Endothelial cell of umbilical vein (primary cell): ENCODE results near the gene ZNF628. TPM values are rescaled to one million over a fixed set of nuclear protein-coding genes. Genes with fewer than 3 reads are reported as not detected.

ENCODE experiments used
- BruUV-seq: library from RNA; stranded (reverse); fragments of 400-500 nt; replicated peaks from 2 replicates; lab custom pipeline; 2021; lab: Mats Ljungman, UMichigan
- CTCF ChIA-PET: fragments of 300-600, 350-600 bp; sonication (Branson Sonifier 250); formaldehyde crosslinking; loops from one replicate; lab custom pipeline; 2021; ENCODE audit warnings: antibody characterized with exemption, inconsistent platforms; lab: Charles Lee
- POLR2A ChIA-PET: fragments of 300-600, 350-600 bp; sonication (Branson Sonifier 250); formaldehyde crosslinking; loops from one replicate; lab custom pipeline; 2021; ENCODE audit warnings: antibody characterized with exemption, inconsistent platforms; lab: Charles Lee
- DNase-seq: peaks from one replicate; pipeline ENCODE4 v3.0.0-alpha.2; 2011; ENCODE audit warnings: low read depth, low spot score
- FAIRE-seq: peaks from 2 replicates; lab custom pipeline; 2011; peaks lifted over from hg19 to GRCh38; lab: Jason Lieb, UNC
- H2AFZ ChIP-seq: 2 replicates; pipeline ENCODE4 v1.6.0; 2012; ENCODE audit warnings: low read depth, low read length, control low read depth, inconsistent platforms
- H3K27ac ChIP-seq: 2 replicates; pipeline ENCODE4 v1.5.1; 2011; ENCODE audit warnings: low read depth, mild to moderate bottlenecking, control low read depth, low read length, moderate library complexity; ENCODE audit not compliant: insufficient read depth
- H3K27me3 ChIP-seq, 2 experiments: 2 replicates each; pipeline versions ENCODE4 v1.6.0 to v1.6.1; 2011; ENCODE audit warnings: low read length in 2 of 2, mixed read lengths in 1 of 2; ENCODE audit not compliant: control insufficient read depth in 2 of 2, insufficient read depth in 2 of 2
- H3K36me3 ChIP-seq, 2 experiments: 2 replicates in 1 of 2; 3 replicates in 1 of 2; pipeline ENCODE4 v1.5.1; 2011; ENCODE audit warnings: low read length in 2 of 2, mild to moderate bottlenecking in 1 of 2, moderate library complexity in 1 of 2; ENCODE audit not compliant: control insufficient read depth in 2 of 2, insufficient read depth in 2 of 2; ENCODE audit errors: extremely low read depth in 1 of 2
- H3K4me1 ChIP-seq: 3 replicates; pipeline ENCODE4 v1.5.1; 2011; ENCODE audit warnings: mild to moderate bottlenecking, low read length; ENCODE audit not compliant: control insufficient read depth, insufficient read depth; ENCODE audit errors: extremely low read depth
- H3K4me2 ChIP-seq: 2 replicates; pipeline ENCODE4 v1.6.1; 2011; ENCODE audit warnings: low read length, control low read depth, mixed read lengths; ENCODE audit not compliant: insufficient read depth
- H3K4me3 ChIP-seq, 3 experiments: fragments of 200-600 bp in 1 of 3; sonication (generic), shearing (Covaris generic) in 1 of 3; replicated peaks in 1 of 3; 2 replicates each; pipeline ENCODE4 v1.5.1; 2011 to 2016; ENCODE audit warnings: control low read depth in 3 of 3, low read length in 3 of 3, mild to moderate bottlenecking in 2 of 3, inconsistent platforms in 1 of 3, low read depth in 1 of 3, moderate library complexity in 1 of 3; ENCODE audit not compliant: insufficient read depth in 1 of 3
- H3K79me2 ChIP-seq: 2 replicates; pipeline ENCODE4 v1.6.0; 2012; ENCODE audit warnings: low read length, inconsistent platforms; ENCODE audit not compliant: control insufficient read depth, insufficient read depth
- H3K9ac ChIP-seq: replicated peaks from 2 replicates; pipeline ENCODE3; 2011; ENCODE audit warnings: low read length, control low read depth; ENCODE audit not compliant: insufficient read depth; ENCODE audit errors: extremely low read depth
- H3K9me1 ChIP-seq: replicated peaks from 3 replicates; pipeline ENCODE4 v1.6.0; 2011; ENCODE audit warnings: mild to moderate bottlenecking, low read length; ENCODE audit not compliant: control insufficient read depth, insufficient read depth; ENCODE audit errors: extremely low read depth
- H3K9me3 ChIP-seq: replicated peaks from 2 replicates; pipeline ENCODE4 v1.5.1; 2012; ENCODE audit warnings: low read length, inconsistent platforms; ENCODE audit not compliant: control insufficient read depth, insufficient read depth
- H4K20me1 ChIP-seq: replicated peaks from 2 replicates; pipeline ENCODE3; 2011; ENCODE audit warnings: mild to moderate bottlenecking, low read length; ENCODE audit not compliant: control insufficient read depth, insufficient read depth; ENCODE audit errors: extremely low read depth
- EZH2 ChIP-seq: IDR thresholded peaks from 2 replicates; pipeline ENCODE4 v1.6.1; 2012; ENCODE audit warnings: borderline replicate concordance, low read depth, mild to moderate bottlenecking, moderate library complexity, low read length, inconsistent platforms; ENCODE audit not compliant: severe bottlenecking
- FOS ChIP-seq: IDR thresholded peaks from 2 replicates; pipeline ENCODE4 v1.6.1; 2011; ENCODE audit warnings: mild to moderate bottlenecking, low read length, moderate library complexity, borderline replicate concordance; ENCODE audit not compliant: insufficient read depth
- JUN ChIP-seq: IDR thresholded peaks from 2 replicates; pipeline ENCODE4 v1.6.1; 2011; ENCODE audit warnings: borderline replicate concordance, low read depth; ENCODE audit not compliant: insufficient read length, insufficient read depth
- MYC ChIP-seq: IDR thresholded peaks from one replicate; pipeline ENCODE4 v1.6.1; 2011; ENCODE audit warnings: mild to moderate bottlenecking, low read depth, low read length
- POLR2AphosphoS5 ChIP-seq: IDR thresholded peaks from 2 replicates; pipeline ENCODE4 v1.6.1; 2012; ENCODE audit warnings: low read depth, mild to moderate bottlenecking, control low read depth, low read length, moderate library complexity; ENCODE audit not compliant: insufficient read depth
- dilution Hi-C: fragments of 300-500 bp; cut with MboI; formaldehyde crosslinking; loops from one replicate; pipeline ENCODE4 v1.15.0; 2019; ENCODE audit warnings: low sequenced_read_pairs; ENCODE audit not compliant: extremely low pct_ligation_motif_present
- intact Hi-C: fragments of 100-400 bp; cut with micrococcal nuclease; formaldehyde crosslinking; loops from one replicate; pipeline ENCODE4 v1.10.0; 2022
- polyA plus RNA-seq, 4 experiments: library from polyadenylated mRNA; depleted of rRNA in 3 of 4; stranded (reverse) in 3 of 4; unstranded in 1 of 4; fragments of >200 nt; gene quantifications; 2 replicates each; pipeline versions ENCODE4 v1.2.1 to v1.2.3, GENCODE V29; 2011 to 2012; ENCODE audit warnings: missing spikeins in 1 of 4
- total RNA-seq: library from RNA; stranded (reverse); gene quantifications from 2 replicates; pipeline ENCODE4 v1.2.3, GENCODE V29; 2021

ZNF628 gene
- total and polyA plus RNA-seq, 2 donors (not counting 3 experiments of a cell fraction or from before 2014, with no cell fraction given) = 2.0 to 10.4 TPM

DNA sequence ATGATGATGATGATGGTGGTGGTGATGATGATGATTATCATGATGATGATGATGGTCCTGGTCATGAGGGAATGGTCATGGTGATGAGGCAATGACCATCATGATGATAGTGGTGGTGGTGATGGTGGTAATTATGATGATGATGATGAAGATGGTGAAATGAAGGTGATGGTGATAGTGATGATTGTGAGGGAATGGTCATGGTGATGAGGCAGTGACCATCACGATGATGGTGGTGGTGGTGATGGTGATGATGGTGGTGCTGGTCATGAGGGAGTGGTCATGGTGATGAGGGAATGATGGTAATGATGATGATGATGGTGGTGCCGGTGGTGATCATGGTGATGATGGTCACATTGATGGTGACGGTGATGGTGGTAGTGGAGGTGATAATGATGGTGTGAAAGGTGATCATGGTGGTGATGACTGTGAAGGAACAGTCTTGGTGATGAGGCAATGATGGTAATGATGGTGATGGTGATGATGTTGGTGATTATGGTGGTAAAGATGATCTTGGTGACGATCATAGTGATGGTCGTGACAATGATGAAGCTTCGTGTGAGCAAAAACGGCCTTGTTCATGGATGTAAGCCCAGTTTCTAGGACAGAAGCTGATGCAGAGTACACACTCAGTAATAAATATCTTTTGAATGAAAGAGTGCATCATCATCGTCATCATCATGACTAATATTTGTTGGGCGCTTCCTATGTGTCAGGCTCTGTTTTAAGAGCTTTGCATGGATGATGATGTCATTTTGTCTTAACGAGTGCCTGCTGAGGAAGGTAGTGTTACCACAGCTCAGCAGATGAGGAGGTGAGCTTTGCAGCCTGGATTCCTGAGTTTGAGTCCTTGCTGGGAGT lies 43.3 kb downstream of the ZNF628 start:
- Histone ChIP-seq H3K4me1 (no peaks in the 10 kb centered on the region), H3K4me2 (no peak overlapping the region), H3K27me3 (no peaks in the 10 kb centered on the region), H2AFZ (no peak overlapping the region), H4K20me1 (no peaks in the 10 kb centered on the region), H3K9me1 (no peaks in the 10 kb centered on the region), H3K27ac (no peak overlapping the region), H3K4me3 (no peak overlapping the region), H3K9ac (no peak overlapping the region), H3K36me3 (no peaks in the 10 kb centered on the region), H3K9me3 (no peaks in the 10 kb centered on the region), H3K79me2 (no peaks in the 10 kb centered on the region)
- TF ChIP-seq FOS = peak; percentile 26
- TF ChIP-seq JUN = peak; percentile 56
- TF ChIP-seq POLR2AphosphoS5 = no peak
- FAIRE-seq = peak; percentile 12
- DNase-seq = no peak
- ChIA-PET POLR2A (interaction anchor here (0.6 kb wide), 2 partner anchors 15 to 111 kb away, joined by 3 to 4 read pairs; no protein-coding TSS in a partner anchor), CTCF (interaction anchor here (0.9 to 1.3 kb wide), 4 partner anchors 16 to 378 kb away, joined by 3 to 8 read pairs (median 6); partner anchors contain the start of genes FIZ1 and ZNF865)
- dilution Hi-C loops = loop anchor here (10.0 kb wide), 1 partner anchor 85 kb away; the partner anchor contains the start of genes ZNF524 and ZNF865
- BruUV-seq = no TSS peak
- intact Hi-C loops = no loop called here

DNA sequence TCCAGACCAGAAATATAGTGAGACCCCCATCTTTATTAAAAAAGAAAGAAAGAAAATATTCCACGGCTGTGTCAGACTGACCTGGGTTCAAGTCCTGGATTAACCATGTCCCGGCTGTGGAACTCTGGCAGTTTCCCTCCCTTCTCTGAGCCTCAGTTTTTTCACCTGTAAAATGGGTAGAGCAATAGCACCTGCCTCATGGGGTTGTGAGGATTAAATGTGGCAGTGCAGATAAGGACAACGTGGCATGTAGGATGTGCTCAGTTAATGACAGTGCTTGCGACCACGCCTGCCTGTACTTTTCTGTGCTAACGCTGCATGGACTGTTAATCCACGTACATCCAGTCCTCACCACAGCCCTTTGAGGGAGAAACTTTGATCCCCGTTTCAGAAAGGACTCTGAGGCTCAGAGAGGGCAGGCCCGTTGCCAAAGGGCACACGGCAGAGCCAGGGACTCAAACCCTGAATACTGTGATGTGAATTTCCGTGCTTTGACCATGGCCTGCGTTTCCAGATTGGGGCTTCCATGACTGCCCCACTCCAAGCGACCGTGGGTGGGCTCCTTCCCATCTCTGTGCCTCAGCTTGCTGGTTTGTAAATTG lies 44.4 kb downstream of the ZNF628 start:
- no peaks in the 10 kb centered on the region for H4K20me1 ChIP-seq
- CTCF ChIA-PET = interaction anchor here (1.0 to 1.3 kb wide), 3 partner anchors 17 to 379 kb away, joined by 3 to 7 read pairs (median 5); partner anchors contain the start of gene FIZ1
- H3K36me3 ChIP-seq = no peaks in the 10 kb centered on the region
- no peaks in the 10 kb centered on the region for H3K27me3 ChIP-seq
- no peak overlapping the region for H3K9ac ChIP-seq
- no peaks in the 10 kb centered on the region for H3K9me3 ChIP-seq
- dilution Hi-C loops (no loop called here), intact Hi-C loops (no loop called here)
- no peak overlapping the region for H3K27ac ChIP-seq
- no peaks in the 10 kb centered on the region for H3K9me1 ChIP-seq
- BruUV-seq = no TSS peak
- no peak overlapping the region for H3K4me3 ChIP-seq
- no peaks in the 10 kb centered on the region for H3K4me1 ChIP-seq
- no peak for FAIRE-seq
- no peak for DNase-seq
- no peak overlapping the region for H3K4me2 ChIP-seq
- no peak for TF ChIP-seq EZH2
- no peak for TF ChIP-seq JUN
- no peak for TF ChIP-seq MYC
- no peak for TF ChIP-seq POLR2AphosphoS5
- H3K79me2 ChIP-seq = no peaks in the 10 kb centered on the region
- H2AFZ ChIP-seq = no peak overlapping the region
- POLR2A ChIA-PET = no interaction called here
